H1 (cell line): Measurements from ENCODE around the gene ZNF311. TPM values are rescaled to one million over a fixed set of nuclear protein-coding genes. Genes with fewer than 3 reads are reported as not detected.

Source experiments
- ASH2L ChIP-seq: fragments of 200-600, 300-600 bp; sonication (generic); IDR thresholded peaks from one replicate; pipeline ENCODE4 v1.7.1; 2017; ENCODE audit warnings: low read length
- CHD1 ChIP-seq: IDR thresholded peaks from 2 replicates; pipeline ENCODE4 v1.6.1; 2012; ENCODE audit warnings: low read depth, low read length, improper control_type of control experiment
- CHD7 ChIP-seq: fragments of 300-600 bp; sonication (generic); IDR thresholded peaks from 2 replicates; pipeline ENCODE4 v1.7.1; 2012; ENCODE audit warnings: low read length, moderate library complexity, mild to moderate bottlenecking, inconsistent platforms; ENCODE audit not compliant: insufficient replicate concordance
- CTBP2 ChIP-seq: IDR thresholded peaks from 2 replicates; pipeline ENCODE4 v1.7.0; 2011; ENCODE audit warnings: borderline replicate concordance, mild to moderate bottlenecking, moderate library complexity, mixed read lengths, low read length; ENCODE audit not compliant: insufficient read depth, insufficient read length
- EP300 ChIP-seq, 2 experiments: IDR thresholded peaks; 1 replicate in 1 of 2; 2 replicates in 1 of 2; pipeline ENCODE4 v1.6.1; 2011 to 2012; ENCODE audit warnings: low read depth in 2 of 2, low read length in 2 of 2, mild to moderate bottlenecking in 2 of 2, borderline replicate concordance in 1 of 2, inconsistent platforms in 1 of 2, moderate library complexity in 1 of 2
- HDAC2 ChIP-seq, 2 experiments: fragments of 300-600 bp in 1 of 2; sonication (generic) in 1 of 2; IDR thresholded peaks; 2 replicates each; pipeline ENCODE4 v1.6.1; 2011 to 2012; ENCODE audit warnings: low read depth in 2 of 2, low read length in 2 of 2, mild to moderate bottlenecking in 2 of 2, moderate library complexity in 2 of 2, borderline replicate concordance in 1 of 2, inconsistent platforms in 1 of 2
- NRF1 ChIP-seq: IDR thresholded peaks from 2 replicates; pipeline ENCODE4 v1.6.1; 2011; ENCODE audit warnings: mild to moderate bottlenecking, low read depth, low read length, improper control_type of control experiment
- RBBP5 ChIP-seq: IDR thresholded peaks from 2 replicates; pipeline ENCODE4 v1.7.1; 2012; ENCODE audit warnings: low read depth, mild to moderate bottlenecking, inconsistent platforms, low read length, moderate library complexity, borderline replicate concordance
- SIX5 ChIP-seq: IDR thresholded peaks from 2 replicates; pipeline ENCODE4 v1.6.1; 2011; ENCODE audit warnings: mild to moderate bottlenecking, low read depth, low read length
- ZNF274 ChIP-seq: IDR thresholded peaks from 2 replicates; pipeline ENCODE4 v1.7.0; 2012; ENCODE audit warnings: low read length, borderline replicate concordance; ENCODE audit errors: extremely low read depth
- polyA plus RNA-seq, 7 experiments: library from polyadenylated mRNA; depleted of rRNA in 3 of 7; stranded (reverse) in 5 of 7; unstranded in 2 of 7; fragments of >200 nt in 5 of 7; fragments of 200-250 nt in 2 of 7; gene quantifications; 1 replicate in 5 of 7; 2 replicates in 1 of 7; 4 replicates in 1 of 7; pipeline versions ENCODE4 v1.2.1 to v1.2.3, GENCODE V29; 2011 to 2013; ENCODE audit warnings: missing spikeins in 2 of 7, mixed read lengths in 2 of 7
- total RNA-seq: library from RNA; stranded (reverse); fragmentation: NEBNext Ultra II Directional; extraction: Animal tissue kit (Norgen Biotek cat#: 25700); gene quantifications from 2 replicates; pipeline ENCODE4 v1.2.1, GENCODE V29; 2021

The ZNF311 gene
- total and polyA plus RNA-seq, 2 of the 8 experiments (the other 6 are each of a cell fraction or from before 2014, with no cell fraction given): 1.9 to 4.2 TPM

- TF ChIP-seq CHD7: no peak
- TF ChIP-seq CHD1: no peak
- TF ChIP-seq EP300 (IDR thresholded peaks at IDR 0.05; ENCODE audit: borderline replicate concordance in 1 of 2, low read depth in 2 of 2, low read length in 2 of 2): no peak
- TF ChIP-seq ZNF274: no peak
- TF ChIP-seq NRF1: no peak
- no peak for TF ChIP-seq CTBP2
- TF ChIP-seq SIX5: no peak
- peak in 1 of 2 experiments; percentile 22; a peak in 1 of 4 replicates for TF ChIP-seq HDAC2 (IDR thresholded peaks at IDR 0.05; ENCODE audit: borderline replicate concordance in 1 of 2, low read depth in 2 of 2, low read length in 2 of 2)
- peak; percentile 53 for TF ChIP-seq ASH2L
- peak; percentile 89 for TF ChIP-seq RBBP5
Measured at GRCh38 chr6:28953585-28954258, 51.4 kb downstream of the ZNF311 start (continued).
